PC-3 (cell line): ENCODE results near the gene CPA1. TPM values are rescaled to one million over a fixed set of nuclear protein-coding genes. Genes with fewer than 3 reads are reported as not detected.

Source experiments
- ATAC-seq: fragments of 200-7000 bp; cut with Tn5 transposase; 2 replicates; pipeline ENCODE4 v1.9.1; 2020; ENCODE audit warnings: mild to moderate bottlenecking, moderate library complexity
- BruUV-seq: library from RNA; stranded (reverse); fragments of 400-500 nt; replicated peaks from 2 replicates; lab custom pipeline; 2021; lab: Mats Ljungman, UMichigan
- CTCF ChIA-PET: fragments of 300-600 bp; sonication (Branson Sonifier 250); formaldehyde crosslinking; loops from one replicate; lab custom pipeline; 2022; ENCODE audit warnings: antibody characterized with exemption; lab: Charles Lee
- POLR2A ChIA-PET: fragments of 300-600 bp; sonication (Branson Sonifier 250); formaldehyde crosslinking; loops from one replicate; lab custom pipeline; 2022; ENCODE audit warnings: antibody characterized with exemption; ENCODE audit not compliant: unreplicated experiment; lab: Charles Lee
- DNase-seq: peaks from one replicate; pipeline ENCODE4 v3.0.0-alpha.2; 2015
- H2AFZ ChIP-seq: fragments of 300-600 bp; sonication (generic); 2 replicates; pipeline ENCODE4 v1.6.0; 2016; ENCODE audit warnings: antibody characterized with exemption, low read length
- H3F3A ChIP-seq: fragments of 300-600 bp; sonication (generic); one replicate; pipeline ENCODE4 v1.6.0; 2017; ENCODE audit warnings: antibody characterized with exemption, low read length, control low read depth, mild to moderate bottlenecking; ENCODE audit not compliant: unreplicated experiment
- H3K27ac ChIP-seq: fragments of 300-600 bp; sonication (generic); 2 replicates; pipeline ENCODE4 v1.5.1; 2016; ENCODE audit warnings: mild to moderate bottlenecking, low read length
- H3K27me3 ChIP-seq: fragments of 300-600 bp; sonication (generic); 2 replicates; pipeline ENCODE4 v1.6.1; 2016; ENCODE audit warnings: low read length, mixed read lengths
- H3K36me3 ChIP-seq: fragments of 300-600 bp; sonication (generic); 2 replicates; pipeline ENCODE4 v1.6.1; 2016; ENCODE audit warnings: low read depth, mixed run types, low read length, mixed read lengths
- H3K4me1 ChIP-seq: fragments of 300-600 bp; sonication (generic); 2 replicates; pipeline ENCODE4 v1.5.1; 2016; ENCODE audit warnings: low read length; ENCODE audit not compliant: insufficient read depth
- H3K4me2 ChIP-seq: fragments of 300-600 bp; sonication (generic); 2 replicates; pipeline ENCODE4 v1.6.0; 2016; ENCODE audit warnings: low read length
- H3K4me3 ChIP-seq: fragments of 300-600 bp; sonication (generic); 2 replicates; pipeline ENCODE4 v1.5.1; 2016; ENCODE audit warnings: mild to moderate bottlenecking, low read length, mixed read lengths
- H3K79me2 ChIP-seq: fragments of 300-600 bp; sonication (generic); 2 replicates; pipeline ENCODE4 v1.6.1; 2017; ENCODE audit warnings: low read length, mixed read lengths
- H3K9ac ChIP-seq: fragments of 300-600 bp; sonication (generic); 2 replicates; pipeline ENCODE4 v1.6.0; 2016; ENCODE audit warnings: mild to moderate bottlenecking, low read length
- H3K9me2 ChIP-seq: fragments of 300-600 bp; sonication (generic); replicated peaks from 2 replicates; pipeline ENCODE4 v1.6.1; 2016; ENCODE audit warnings: mixed run types, low read length, mixed read lengths
- H3K9me3 ChIP-seq: fragments of 300-600 bp; sonication (generic); 2 replicates; pipeline ENCODE4 v1.6.1; 2016; ENCODE audit warnings: low read length, mixed read lengths
- H4K20me1 ChIP-seq: fragments of 300-600 bp; sonication (generic); 2 replicates; pipeline ENCODE4 v1.6.1; 2016; ENCODE audit warnings: low read length, mixed read lengths
- CTCF ChIP-seq: fragments of 300-600 bp; sonication (generic); conservative IDR thresholded peaks from 2 replicates; pipeline ENCODE4 v1.5.1; 2017; ENCODE audit warnings: antibody characterized with exemption, low read depth, mild to moderate bottlenecking, low read length
- EZH2 ChIP-seq: fragments of 300-600 bp; sonication (generic); IDR thresholded peaks from one replicate; pipeline ENCODE4 v1.6.1; 2017; ENCODE audit warnings: antibody characterized with exemption, mild to moderate bottlenecking, low read length; ENCODE audit not compliant: unreplicated experiment
- EZH2phosphoT487 ChIP-seq: fragments of 300-600 bp; sonication (generic); IDR thresholded peaks from 2 replicates; pipeline ENCODE4 v1.6.1; 2018; ENCODE audit warnings: mild to moderate bottlenecking, antibody characterized with exemption, low read length, borderline replicate concordance
- intact Hi-C: fragments of 100-400 bp; cut with micrococcal nuclease; formaldehyde crosslinking; loops from 2 replicates; pipeline ENCODE4 v1.9.0; 2023
- total RNA-seq: library from RNA; depleted of rRNA; stranded (reverse); fragments of >200 nt; gene quantifications from 2 replicates; pipeline ENCODE4 v1.2.3, GENCODE V29; 2014

CPA1 gene
- total RNA-seq, 1 experiment from 2014 or later = not detected

GRCh38 chr7:130365511-130366441, 14.5 kb upstream of the CPA1 start:
- H3F3A ChIP-seq = peaks cover 3% of the 10 kb centered on the region
- no peaks in the 10 kb centered on the region for H4K20me1 ChIP-seq
- ChIA-PET POLR2A (no interaction called here), CTCF (no interaction called here)
- no peak overlapping the region for H3K4me2 ChIP-seq
- no peak overlapping the region for H3K9ac ChIP-seq
- H3K36me3 ChIP-seq = no peaks in the 10 kb centered on the region
- TF ChIP-seq EZH2 (no peak), CTCF (no peak), EZH2phosphoT487 (no peak)
- intact Hi-C loops = no loop called here
- DNase-seq (peak; percentile 43), ATAC-seq (peak; percentile 6; the same call in 1 of the 2 replicates)
- peaks cover 37% of the 10 kb centered on the region for H3K4me1 ChIP-seq
- H3K79me2 ChIP-seq = no peaks in the 10 kb centered on the region
- H3K27ac ChIP-seq = no peak overlapping the region
- no peak overlapping the region for H2AFZ ChIP-seq
- no peaks in the 10 kb centered on the region for H3K9me2 ChIP-seq
- no peaks in the 10 kb centered on the region for H3K9me3 ChIP-seq
- H3K27me3 ChIP-seq = no peaks in the 10 kb centered on the region
- no TSS peak for BruUV-seq
- no peak overlapping the region for H3K4me3 ChIP-seq

- CTCF ChIA-PET = no interaction called here
- Histone ChIP-seq H2AFZ (no peak overlapping the region), H3K9me2 (no peaks in the 10 kb centered on the region), H3K27ac (no peak overlapping the region), H3F3A (peaks cover 3% of the 10 kb centered on the region), H3K9me3 (no peaks in the 10 kb centered on the region), H3K4me2 (no peak overlapping the region), H4K20me1 (no peaks in the 10 kb centered on the region), H3K4me1 (peaks cover 37% of the 10 kb centered on the region), H3K27me3 (no peaks in the 10 kb centered on the region), H3K36me3 (no peaks in the 10 kb centered on the region), H3K9ac (no peak overlapping the region), H3K4me3 (no peak overlapping the region), H3K79me2 (no peaks in the 10 kb centered on the region)
- POLR2A ChIA-PET = no interaction called here
- DNase-seq (peak; percentile 12), ATAC-seq (no peak)
- intact Hi-C loops = no loop called here
- no peak for TF ChIP-seq CTCF
- TF ChIP-seq EZH2phosphoT487 = no peak
- TF ChIP-seq EZH2 = no peak
- BruUV-seq = no TSS peak
Measured at GRCh38 chr7:130366564-130366963, 13.7 kb upstream of the CPA1 start.
